Subcutaneous adipose tissue (tissue), 4 donors: Measurements from ENCODE around the gene SLC50A1. TPM values are rescaled to one million over a fixed set of nuclear protein-coding genes. Genes with fewer than 3 reads are reported as not detected.

Experiments used
- small RNA-seq: library from RNA; depleted of rRNA; stranded (forward); fragments of <200 nt; gene quantifications from one replicate; pipeline ENCODE3, GENCODE V24; 2016
- total RNA-seq, 4 donors: library from RNA; depleted of rRNA; stranded (reverse); fragments of >200 nt; gene quantifications; one replicate each; pipeline ENCODE4 v1.1.0, GENCODE V29; 2016
- TF ChIP-seq, protein P1 (sequence below): fragments of 450-650 bp; IDR thresholded peaks from one replicate; pipeline ENCODE4 v1.5.1; 2016; ENCODE audit warnings: low read depth, mild to moderate bottlenecking, control low read depth, antibody characterized with exemption, moderate library complexity

Gene SLC50A1
- total RNA-seq, 4 donors from 2014 or later: 21.2 to 34.2 (median 23.7) TPM

DNA sequence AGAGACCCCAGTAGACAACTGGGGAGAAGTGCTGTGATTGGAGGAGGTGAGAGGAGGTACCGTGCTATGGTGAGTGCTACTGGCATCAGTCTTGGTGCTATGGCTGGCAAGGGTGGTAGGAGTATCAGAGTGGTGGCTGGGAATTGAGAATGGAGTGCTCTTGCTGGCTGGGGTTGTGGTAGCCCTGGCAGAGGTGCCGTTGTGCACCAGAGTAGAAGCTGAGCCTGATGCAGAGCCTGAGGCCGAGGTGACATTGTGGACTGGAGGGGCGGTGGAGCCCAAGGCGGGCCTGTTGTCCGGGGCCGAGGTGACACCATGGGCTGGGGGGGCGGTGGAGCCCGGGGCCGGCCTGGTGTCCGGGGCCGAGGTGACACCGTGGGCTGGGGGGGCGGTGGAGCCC is 52.6 kb downstream of the SLC50A1 start:
- TF ChIP-seq, protein P1, sequence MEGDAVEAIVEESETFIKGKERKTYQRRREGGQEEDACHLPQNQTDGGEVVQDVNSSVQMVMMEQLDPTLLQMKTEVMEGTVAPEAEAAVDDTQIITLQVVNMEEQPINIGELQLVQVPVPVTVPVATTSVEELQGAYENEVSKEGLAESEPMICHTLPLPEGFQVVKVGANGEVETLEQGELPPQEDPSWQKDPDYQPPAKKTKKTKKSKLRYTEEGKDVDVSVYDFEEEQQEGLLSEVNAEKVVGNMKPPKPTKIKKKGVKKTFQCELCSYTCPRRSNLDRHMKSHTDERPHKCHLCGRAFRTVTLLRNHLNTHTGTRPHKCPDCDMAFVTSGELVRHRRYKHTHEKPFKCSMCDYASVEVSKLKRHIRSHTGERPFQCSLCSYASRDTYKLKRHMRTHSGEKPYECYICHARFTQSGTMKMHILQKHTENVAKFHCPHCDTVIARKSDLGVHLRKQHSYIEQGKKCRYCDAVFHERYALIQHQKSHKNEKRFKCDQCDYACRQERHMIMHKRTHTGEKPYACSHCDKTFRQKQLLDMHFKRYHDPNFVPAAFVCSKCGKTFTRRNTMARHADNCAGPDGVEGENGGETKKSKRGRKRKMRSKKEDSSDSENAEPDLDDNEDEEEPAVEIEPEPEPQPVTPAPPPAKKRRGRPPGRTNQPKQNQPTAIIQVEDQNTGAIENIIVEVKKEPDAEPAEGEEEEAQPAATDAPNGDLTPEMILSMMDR: no peak

Small RNA genes within 50 kb of the gene (small RNA-seq; reads per million reads assigned to genes)
- gene HMGN2P18: not detected
- gene RF00019: 0.49 reads per million

Other genes starting within 250 kb of the SLC50A1 start
- 10 to 100 TPM; 11.6 to 22.4 (median 14.4) TPM for gene PMVK, start 199.1 kb upstream of the SLC50A1 start, total RNA-seq
- gene PBXIP1, start 179.8 kb upstream of the SLC50A1 start, total RNA-seq: 100 to 1,000 TPM in 2 of 4 donors, 10 to 100 TPM in 2; 34.9 to 177 (median 91.0) TPM
- 10 to 100 TPM; 13.4 to 23.9 (median 14.8) TPM for gene PYGO2, start 174.1 kb upstream of the SLC50A1 start, total RNA-seq
- gene SHC1, start 165.1 kb upstream of the SLC50A1 start, total RNA-seq: 100 to 1,000 TPM in 2 of 4 donors, 10 to 100 TPM in 2; 87.1 to 171 (median 102) TPM
- 10 to 100 TPM; 40.3 to 77.4 (median 51.2) TPM for gene CKS1B, start 161.2 kb upstream of the SLC50A1 start, total RNA-seq
- 10 to 100 TPM; 23.5 to 25.9 (median 24.7) TPM for gene FLAD1, start 152.5 kb upstream of the SLC50A1 start, total RNA-seq
- not detected for gene LENEP, start 142.3 kb upstream of the SLC50A1 start, total RNA-seq
- gene ZBTB7B, start 133.1 kb upstream of the SLC50A1 start, total RNA-seq: 10 to 100 TPM; 23.5 to 74.0 (median 30.8) TPM
- 1 to 10 TPM in 2 of 4 donors, under 1 TPM in 1, not detected in 1; 0.34 to 3.7 (median 2.6) TPM for gene DCST2, start 102.1 kb upstream of the SLC50A1 start, total RNA-seq
- gene DCST1, start 102.0 kb upstream of the SLC50A1 start, total RNA-seq: not detected
- 100 to 1,000 TPM in 2 of 4 donors, 10 to 100 TPM in 2; 61.4 to 189 (median 87.5) TPM for gene ADAM15, start 84.5 kb upstream of the SLC50A1 start, total RNA-seq
- gene EFNA4, start 72.1 kb upstream of the SLC50A1 start, total RNA-seq: 1 to 10 TPM; 2.8 to 5.3 (median 3.7) TPM
- gene EFNA3, start 57.0 kb upstream of the SLC50A1 start, total RNA-seq: 1 to 10 TPM in 2 of 4 donors, under 1 TPM in 1, not detected in 1; 0.44 to 3.7 (median 1.7) TPM
- 10 to 100 TPM; 12.4 to 32.6 (median 16.8) TPM for gene EFNA1, start 8.0 kb upstream of the SLC50A1 start, total RNA-seq
- gene DPM3, start 4.7 kb downstream of the SLC50A1 start, total RNA-seq: 100 to 1,000 TPM in 1 of 4 donors, 10 to 100 TPM in 3; 61.4 to 120 (median 71.2) TPM
- gene KRTCAP2, start 37.5 kb downstream of the SLC50A1 start, total RNA-seq: 100 to 1,000 TPM in 1 of 4 donors, 10 to 100 TPM in 3; 65.0 to 155 (median 81.9) TPM
- gene TRIM46, start 38.0 kb downstream of the SLC50A1 start, total RNA-seq: under 1 TPM in 3 of 4 donors, not detected in 1; 0.51 to 0.75 (median 0.66) TPM
- 10 to 100 TPM in 3 of 4 donors, 1 to 10 TPM in 1; 8.8 to 21.1 (median 15.6) TPM for gene THBS3, start 72.0 kb downstream of the SLC50A1 start, total RNA-seq
- 10 to 100 TPM; 35.5 to 46.9 (median 40.8) TPM for gene MTX1, start 72.8 kb downstream of the SLC50A1 start, total RNA-seq
- gene ENTREP3, start 119.6 kb downstream of the SLC50A1 start, total RNA-seq: 10 to 100 TPM in 3 of 4 donors, 1 to 10 TPM in 1; 5.4 to 20.3 (median 14.2) TPM
- 10 to 100 TPM; 39.0 to 66.1 (median 44.8) TPM for gene SCAMP3, start 126.5 kb downstream of the SLC50A1 start, total RNA-seq
- 10 to 100 TPM; 23.5 to 36.7 (median 26.3) TPM for gene CLK2, start 137.7 kb downstream of the SLC50A1 start, total RNA-seq
- 1 to 10 TPM in 3 of 4 donors, under 1 TPM in 1; 0.75 to 1.8 (median 1.1) TPM for gene HCN3, start 141.6 kb downstream of the SLC50A1 start, total RNA-seq
- gene PKLR, start 165.6 kb downstream of the SLC50A1 start, total RNA-seq: not detected
- 100 to 1,000 TPM in 1 of 4 donors, 10 to 100 TPM in 3; 54.0 to 105 (median 81.6) TPM for gene FDPS, start 173.0 kb downstream of the SLC50A1 start, total RNA-seq
- gene RUSC1, start 185.0 kb downstream of the SLC50A1 start, total RNA-seq: 10 to 100 TPM in 3 of 4 donors, 1 to 10 TPM in 1; 4.6 to 14.4 (median 12.1) TPM